K562 treated with DMSO at 1 percent for 48 hours (cell line): ENCODE measurements around the gene PROM1. TPM values are rescaled to one million over a fixed set of nuclear protein-coding genes. Genes with fewer than 3 reads are reported as not detected.

ENCODE experiments used
- total RNA-seq: library from RNA; unstranded; fragments of 300-600 nt; gene quantifications from 2 replicates; pipeline ENCODE4 v1.2.3, GENCODE V29; 2022; ENCODE audit warnings: low replicate concordance; ENCODE audit errors: extremely low read depth

PROM1 gene, protein sequence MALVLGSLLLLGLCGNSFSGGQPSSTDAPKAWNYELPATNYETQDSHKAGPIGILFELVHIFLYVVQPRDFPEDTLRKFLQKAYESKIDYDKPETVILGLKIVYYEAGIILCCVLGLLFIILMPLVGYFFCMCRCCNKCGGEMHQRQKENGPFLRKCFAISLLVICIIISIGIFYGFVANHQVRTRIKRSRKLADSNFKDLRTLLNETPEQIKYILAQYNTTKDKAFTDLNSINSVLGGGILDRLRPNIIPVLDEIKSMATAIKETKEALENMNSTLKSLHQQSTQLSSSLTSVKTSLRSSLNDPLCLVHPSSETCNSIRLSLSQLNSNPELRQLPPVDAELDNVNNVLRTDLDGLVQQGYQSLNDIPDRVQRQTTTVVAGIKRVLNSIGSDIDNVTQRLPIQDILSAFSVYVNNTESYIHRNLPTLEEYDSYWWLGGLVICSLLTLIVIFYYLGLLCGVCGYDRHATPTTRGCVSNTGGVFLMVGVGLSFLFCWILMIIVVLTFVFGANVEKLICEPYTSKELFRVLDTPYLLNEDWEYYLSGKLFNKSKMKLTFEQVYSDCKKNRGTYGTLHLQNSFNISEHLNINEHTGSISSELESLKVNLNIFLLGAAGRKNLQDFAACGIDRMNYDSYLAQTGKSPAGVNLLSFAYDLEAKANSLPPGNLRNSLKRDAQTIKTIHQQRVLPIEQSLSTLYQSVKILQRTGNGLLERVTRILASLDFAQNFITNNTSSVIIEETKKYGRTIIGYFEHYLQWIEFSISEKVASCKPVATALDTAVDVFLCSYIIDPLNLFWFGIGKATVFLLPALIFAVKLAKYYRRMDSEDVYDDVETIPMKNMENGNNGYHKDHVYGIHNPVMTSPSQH
- total RNA-seq, result not detected in 2 replicates

DNA sequence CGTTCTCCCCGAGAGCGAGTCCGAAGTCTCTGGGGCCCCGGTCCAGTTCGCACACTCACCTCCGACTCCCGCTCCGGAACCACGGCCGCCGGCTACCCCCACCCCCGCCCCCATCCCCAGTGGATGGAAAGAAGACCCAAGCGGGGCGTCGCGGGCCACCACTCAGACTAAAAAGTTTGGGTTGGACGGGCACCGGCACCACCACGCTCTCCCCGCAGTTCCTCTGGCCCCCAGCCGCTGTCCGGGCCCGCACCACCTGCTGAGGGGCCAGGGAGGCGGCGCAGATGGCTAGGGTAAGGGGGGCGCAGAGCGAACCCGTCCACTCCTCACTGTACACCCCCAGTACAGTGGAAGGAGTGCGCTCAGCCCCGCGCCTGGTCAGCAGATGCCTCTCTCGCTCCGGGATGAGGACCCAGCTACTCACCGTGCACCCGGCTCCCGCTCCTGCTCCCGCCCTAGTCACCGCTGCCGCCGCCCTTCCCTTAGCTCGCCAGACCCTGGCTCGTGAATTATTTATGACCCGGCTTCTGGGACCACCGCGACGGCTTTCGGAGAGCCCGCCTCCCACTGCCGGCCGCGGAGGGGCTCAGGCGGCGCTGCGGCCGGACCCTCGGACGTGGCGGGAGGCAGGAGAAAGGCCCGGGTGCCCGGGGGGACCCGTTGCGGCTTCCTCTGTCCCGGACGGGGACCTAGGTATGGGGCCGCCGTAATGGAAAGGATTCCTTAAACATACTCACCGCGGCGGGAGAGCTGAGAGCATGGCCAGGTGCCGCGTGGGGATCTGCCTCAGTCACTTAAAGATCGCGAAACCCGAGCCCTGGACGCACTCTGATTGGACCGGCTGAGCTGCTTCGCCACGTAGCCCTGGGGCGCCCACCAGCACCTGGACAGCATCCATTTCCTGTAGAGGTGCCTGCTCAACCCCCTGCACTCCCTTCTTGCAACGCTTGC is at the start of gene PROM1:
PROM1 (minus strand) TSS at position 783 of the 951 bp plus-strand sequence. CDS start 8,117 bp downstream, outside the sequence.

DNA sequence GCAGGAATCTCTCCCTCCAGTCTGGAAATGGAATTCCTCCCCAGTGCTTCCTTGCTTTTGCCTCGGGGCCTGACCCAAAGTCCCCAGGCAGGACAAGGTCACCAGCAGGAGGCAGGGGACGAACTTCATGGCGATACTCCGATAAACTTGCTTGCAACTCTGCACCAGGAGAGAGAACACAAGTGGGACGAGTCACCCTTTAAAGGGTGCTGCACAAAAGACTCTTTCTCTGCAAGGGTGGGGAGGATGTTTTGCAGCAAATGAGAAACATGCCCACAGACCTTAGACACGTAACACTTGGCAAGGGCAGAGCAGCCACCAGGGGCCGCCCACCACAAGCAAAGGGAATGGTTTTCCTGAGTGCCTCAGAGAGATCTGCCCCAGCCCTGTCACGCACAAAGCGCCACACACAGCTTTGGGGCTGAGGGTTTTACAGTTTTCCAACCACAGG is 120.8 kb downstream of the PROM1 start, which contains the start of gene FGFBP2:
FGFBP2 (minus strand) TSS at position 175 of the 451 bp plus-strand sequence; CDS start at position 129, 46 bp downstream.

DNA sequence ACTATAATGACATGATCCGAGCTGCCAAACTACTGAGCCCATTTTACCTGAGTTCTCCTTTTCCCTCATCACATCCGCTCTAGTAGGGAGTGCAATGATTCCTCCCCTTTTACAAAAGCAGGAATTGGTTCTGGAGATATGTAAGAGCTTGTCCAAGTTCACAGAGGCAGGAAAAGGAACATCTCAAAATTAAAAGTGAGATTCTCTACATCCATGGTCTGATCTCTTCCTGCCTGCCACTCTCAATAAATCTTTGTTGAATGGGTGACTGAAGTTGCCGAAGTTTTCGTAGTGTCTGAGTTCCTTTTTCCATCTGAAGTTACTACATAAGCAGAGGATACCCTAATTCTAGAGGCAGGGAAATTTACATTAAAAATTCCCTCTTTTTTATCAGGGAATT is 145.2 kb downstream of the PROM1 start, which contains the start of gene FGFBP1:
FGFBP1 (minus strand) TSS at position 101 of the 400 bp plus-strand sequence. CDS start 2,108 bp downstream, outside the sequence.

Other genes starting within 250 kb of the PROM1 start
- not detected in 2 replicates for gene FGFBP1, start 145.3 kb downstream of the PROM1 start, total RNA-seq
- not detected in 2 replicates for gene FGFBP2, start 120.8 kb downstream of the PROM1 start, total RNA-seq
- gene TAPT1, start 142.4 kb upstream of the PROM1 start, total RNA-seq, result not detected in 2 replicates